ENCODE data around the gene NEXN.

- TF ChIP-seq CTCF (IDR thresholded peaks at IDR 0.05; ENCODE audit: low read depth, low read length) (no peak), EZH2phosphoT487 (IDR thresholded peaks at IDR 0.05; ENCODE audit: low read depth) (no peak)
Measured at GRCh38 chr1:77888081-77888780, at the start of gene NEXN.
